K562 (cell line): Measurements from ENCODE around the gene COL4A2. TPM values are rescaled to one million over a fixed set of nuclear protein-coding genes. Genes with fewer than 3 reads are reported as not detected.

Experiments
- ATAC-seq: fragments of 200-7000 bp; cut with Tn5 transposase; 3 replicates; pipeline ENCODE4 v1.9.1; 2020; ENCODE audit warnings: moderate library complexity
- BruUV-seq: library from RNA; stranded (reverse); fragments of 400-500 nt; replicated peaks from 2 replicates; lab custom pipeline; 2021; lab: Mats Ljungman, UMichigan
- CTCF ChIA-PET: fragments of 300-600 bp; formaldehyde crosslinking; extraction: SDS; loops from one replicate; lab custom pipeline; 2021; ENCODE audit warnings: low intra/inter-chr PET ratio; lab: Yijun Ruan, JAX
- POLR2A ChIA-PET: fragments of 300-600, 350-650 bp; sonication (Branson Sonifier 250); formaldehyde crosslinking; extraction: SDS; loops from one replicate; lab custom pipeline; 2021; ENCODE audit warnings: antibody characterized with exemption, inconsistent platforms; lab: Yijun Ruan, JAX
- DNase-seq, 4 experiments: peaks; one replicate each; pipeline versions ENCODE4 v3.0.0 to v3.0.0-alpha.2; 2011 to 2018; ENCODE audit warnings: low spot score in 3 of 4, mixed read lengths in 3 of 4; ENCODE audit errors: extremely low read depth in 1 of 4
- FAIRE-seq: peaks from 2 replicates; lab custom pipeline; 2011; peaks lifted over from hg19 to GRCh38; lab: Jason Lieb, UNC
- H2AFZ ChIP-seq: 2 replicates; pipeline ENCODE4 v1.6.0; 2011; ENCODE audit warnings: low read depth, low read length, control low read depth, inconsistent platforms
- H3K27ac ChIP-seq: fragments of 200-600 bp; 3 replicates; pipeline ENCODE4 v1.8.0; 2011; ENCODE audit warnings: low read depth, mild to moderate bottlenecking, control low read depth, inconsistent platforms, low read length, moderate library complexity, mixed read lengths; ENCODE audit errors: extremely low read depth
- H3K27me3 ChIP-seq, 2 experiments: fragments of 300-600 bp in 1 of 2; 2 replicates in 1 of 2; 3 replicates in 1 of 2; pipeline versions ENCODE4 v1.6.0 to v1.8.0; 2011; ENCODE audit warnings: inconsistent platforms in 2 of 2, low read length in 2 of 2, mild to moderate bottlenecking in 1 of 2, mixed read lengths in 1 of 2, moderate library complexity in 1 of 2; ENCODE audit not compliant: control insufficient read depth in 2 of 2, insufficient read depth in 2 of 2
- H3K36me3 ChIP-seq: fragments of 300-600 bp; 3 replicates; pipeline ENCODE4 v1.8.0; 2011; ENCODE audit warnings: mild to moderate bottlenecking, low read length, inconsistent platforms; ENCODE audit not compliant: control insufficient read depth, insufficient read depth
- H3K4me1 ChIP-seq, 2 experiments: fragments of 200-600 bp in 1 of 2; replicated peaks in 1 of 2; 2 replicates in 1 of 2; 3 replicates in 1 of 2; pipeline versions ENCODE4 v1.5.1 to v1.8.0; 2011; ENCODE audit warnings: inconsistent platforms in 2 of 2, low read length in 2 of 2, mild to moderate bottlenecking in 1 of 2, mixed read lengths in 1 of 2, moderate library complexity in 1 of 2; ENCODE audit not compliant: control insufficient read depth in 2 of 2, insufficient read depth in 2 of 2
- H3K4me2 ChIP-seq: 2 replicates; pipeline ENCODE4 v1.6.1; 2011; ENCODE audit warnings: low read length, control low read depth, inconsistent platforms, mixed read lengths; ENCODE audit not compliant: insufficient read depth
- H3K4me3 ChIP-seq: fragments of 200-600 bp; sonication (generic), shearing (Covaris generic); 2 replicates; pipeline ENCODE4 v1.5.1; 2016; ENCODE audit warnings: control low read depth, inconsistent platforms
- H3K79me2 ChIP-seq: fragments of 200-600 bp; 3 replicates; pipeline ENCODE4 v1.8.0; 2011; ENCODE audit warnings: low read length, inconsistent platforms; ENCODE audit not compliant: control insufficient read depth, insufficient read depth
- H3K9ac ChIP-seq, 2 experiments: 2 replicates each; pipeline versions ENCODE4 v1.6.0 to v1.6.1; 2011; ENCODE audit warnings: low read depth in 2 of 2, low read length in 2 of 2, control low read depth in 1 of 2, inconsistent platforms in 1 of 2, mild to moderate bottlenecking in 1 of 2, mixed read lengths in 1 of 2; ENCODE audit not compliant: insufficient read depth in 1 of 2
- H3K9me1 ChIP-seq: one replicate; pipeline ENCODE4 v1.6.0; 2011; ENCODE audit warnings: inconsistent platforms, mild to moderate bottlenecking, low read length, moderate library complexity; ENCODE audit not compliant: control insufficient read depth, insufficient read depth
- H3K9me3 ChIP-seq: replicated peaks from 2 replicates; pipeline ENCODE4 v1.5.1; 2011; ENCODE audit warnings: low read depth, low read length, inconsistent platforms; ENCODE audit not compliant: control insufficient read depth, insufficient read depth
- H4K20me1 ChIP-seq: replicated peaks from 2 replicates; pipeline ENCODE4 v1.6.1; 2011; ENCODE audit warnings: low read length, inconsistent platforms, mixed read lengths; ENCODE audit not compliant: control insufficient read depth, insufficient read depth
- BRD4 ChIP-seq: fragments of 200-600 bp; sonication (generic); IDR thresholded peaks from 2 replicates; pipeline ENCODE4 v1.6.1; 2017; ENCODE audit warnings: inconsistent platforms
- DEAF1 ChIP-seq: fragments of 450-650 bp; formaldehyde crosslinking; IDR thresholded peaks from 2 replicates; pipeline ENCODE4 v1.4.0; 2020; ENCODE audit warnings: mild to moderate bottlenecking, moderate library complexity
- EZH2 ChIP-seq: IDR thresholded peaks from 2 replicates; pipeline ENCODE4 v1.6.1; 2012; ENCODE audit warnings: low read depth, mild to moderate bottlenecking, inconsistent platforms, low read length, borderline replicate concordance
- KLF16 ChIP-seq: IDR thresholded peaks from 2 replicates; pipeline ENCODE4 v1.6.1; 2016; ENCODE audit warnings: antibody characterized with exemption
- MCM2 ChIP-seq: fragments of 450-650 bp; IDR thresholded peaks from 2 replicates; pipeline ENCODE4 v1.6.1; 2017; ENCODE audit warnings: low read depth, mild to moderate bottlenecking
- XRCC3 ChIP-seq: fragments of 450-650 bp; IDR thresholded peaks from 2 replicates; pipeline ENCODE4 v1.6.1; 2017; ENCODE audit warnings: mild to moderate bottlenecking, moderate library complexity
- ZNF280A ChIP-seq: fragments of 450-650 bp; IDR thresholded peaks from 2 replicates; pipeline ENCODE4 v1.6.1; 2018; ENCODE audit warnings: mild to moderate bottlenecking, low read depth; ENCODE audit not compliant: partially characterized antibody
- ZNF79 ChIP-seq: fragments of 250-450 bp; sonication (Bioruptor Pico); IDR thresholded peaks from 2 replicates; pipeline ENCODE4 v1.4.0; 2020; ENCODE audit warnings: low read depth, mild to moderate bottlenecking, moderate library complexity
- ZSCAN32 ChIP-seq: fragments of 450-650 bp; formaldehyde crosslinking; IDR thresholded peaks from 2 replicates; pipeline ENCODE4 v1.4.0; 2020; ENCODE audit warnings: mild to moderate bottlenecking, moderate library complexity
- WGBS: fragments of 100-300 bp; shearing (Covaris generic); methylation state at CpG from one replicate; pipeline ENCODE4 v1.1.6; 2016; ENCODE audit warnings: low coverage, mixed read lengths; ENCODE audit not compliant: insufficient coverage; ENCODE audit errors: missing lambda C conversion rate; 5-methylcytosine and 5-hydroxymethylcytosine counted together
- in situ Hi-C: fragments of 300-500 bp; cut with MboI; formaldehyde crosslinking; loops from 4 replicates; pipeline ENCODE4 v1.15.0; 2018; ENCODE audit warnings: inconsistent platforms, mixed read lengths
- intact Hi-C: fragments of 100-400 bp; cut with micrococcal nuclease; formaldehyde crosslinking; loops from 2 replicates; pipeline ENCODE4 v1.14.2; 2022
- polyA plus RNA-seq, 8 experiments: library from polyadenylated mRNA; depleted of rRNA in 4 of 8; stranded (reverse) in 5 of 8; unstranded in 3 of 8; fragments of >200 nt; fragmentation: Nextera tagmentation in 2 of 8; fragmentation: Illumina TruSeq in 1 of 8; extraction: Ambion mirVana in 2 of 8; extraction: Trizol in 1 of 8; gene quantifications; 2 replicates each; pipeline versions ENCODE4 v1.2.1 to v1.2.3, GENCODE V29; 2011 to 2014; ENCODE audit warnings: inconsistent platforms in 1 of 8, missing spikeins in 1 of 8
- total RNA-seq, 7 experiments: library from RNA; depleted of rRNA in 6 of 7; stranded (reverse); fragments of >200 nt in 6 of 7; fragmentation: Illumina TruSeq in 2 of 7; extraction: Trizol in 2 of 7; gene quantifications; 2 replicates each; pipeline versions ENCODE4 v1.2.1 to v1.2.3, GENCODE V29; 2011 to 2021; ENCODE audit warnings: low replicate concordance in 1 of 7
- TF ChIP-seq, protein P1 (sequence below): fragments of 450-650 bp; IDR thresholded peaks from 2 replicates; pipeline ENCODE4 v1.6.1; 2016
- TF ChIP-seq, protein P2 (sequence below): fragments of 250-450 bp; sonication (Bioruptor Pico); IDR thresholded peaks from 2 replicates; pipeline ENCODE4 v1.8.0; 2021; ENCODE audit warnings: moderate library complexity, mild to moderate bottlenecking, inconsistent platforms

Gene COL4A2
- total and polyA plus RNA-seq, 9 of the 15 experiments (the other 6 are each of a cell fraction or from before 2014, with no cell fraction given) = 0.13 to 15.2 (median 8.1) TPM

GRCh38 chr13:110436276-110436675, 129.2 kb downstream of the COL4A2 start:
- ATAC-seq (no peak), FAIRE-seq (no peak), DNase-seq (no peak)
- no peak overlapping the region for H3K4me3 ChIP-seq
- whole genome bisulfite sequencing = 2% methylated on average over 9 of the region's 9 CpGs
- no peaks in the 10 kb centered on the region for H3K9me1 ChIP-seq
- BruUV-seq = no TSS peak
- ChIA-PET POLR2A (no interaction called here), CTCF (no interaction called here)
- no peak overlapping the region for H3K27ac ChIP-seq
- no peak overlapping the region for H3K9ac ChIP-seq
- no peak overlapping the region for H2AFZ ChIP-seq
- H3K36me3 ChIP-seq = no peaks in the 10 kb centered on the region
- peaks cover 31 to 62% of the 10 kb centered on the region in 2 experiments for H3K27me3 ChIP-seq
- no peak overlapping the region for H3K4me2 ChIP-seq
- H4K20me1 ChIP-seq = no peaks in the 10 kb centered on the region
- intact Hi-C loops = no loop called here
- TF ChIP-seq MCM2 (no peak), ZNF79 (CRISPR knock-in tag) (no peak), XRCC3 (no peak), BRD4 (no peak), ZSCAN32 (CRISPR knock-in tag) (no peak), KLF16 (no peak)
- TF ChIP-seq, all 486 proteins: peak for 0
- peaks cover 0 to 6% of the 10 kb centered on the region in 2 experiments; a peak in 1 of 5 replicates for H3K4me1 ChIP-seq
- H3K79me2 ChIP-seq = no peaks in the 10 kb centered on the region
- H3K9me3 ChIP-seq = no peaks in the 10 kb centered on the region
- in situ Hi-C loops = no loop called here

- Histone ChIP-seq H3K9me1 (no peaks in the 10 kb centered on the region), H2AFZ (no peak overlapping the region), H3K27ac (no peak overlapping the region), H3K9ac (no peak overlapping the region), H3K9me3 (no peaks in the 10 kb centered on the region), H3K36me3 (no peaks in the 10 kb centered on the region), H3K4me1 (peaks cover 0 to 6% of the 10 kb centered on the region in 2 experiments; a peak in 1 of 5 replicates), H3K4me3 (no peak overlapping the region), H3K79me2 (no peaks in the 10 kb centered on the region), H4K20me1 (no peaks in the 10 kb centered on the region), H3K27me3 (peaks cover 32 to 58% of the 10 kb centered on the region in 2 experiments), H3K4me2 (no peak overlapping the region)
- 0% methylated on average over 14 of the region's 16 CpGs for WGBS
- ATAC-seq = no peak
- no peak for DNase-seq
- ChIA-PET CTCF (no interaction called here), POLR2A (no interaction called here)
- intact Hi-C loops = no loop called here
- FAIRE-seq = no peak
- BruUV-seq = no TSS peak
- in situ Hi-C loops = no loop called here
- TF ChIP-seq, protein P1, sequence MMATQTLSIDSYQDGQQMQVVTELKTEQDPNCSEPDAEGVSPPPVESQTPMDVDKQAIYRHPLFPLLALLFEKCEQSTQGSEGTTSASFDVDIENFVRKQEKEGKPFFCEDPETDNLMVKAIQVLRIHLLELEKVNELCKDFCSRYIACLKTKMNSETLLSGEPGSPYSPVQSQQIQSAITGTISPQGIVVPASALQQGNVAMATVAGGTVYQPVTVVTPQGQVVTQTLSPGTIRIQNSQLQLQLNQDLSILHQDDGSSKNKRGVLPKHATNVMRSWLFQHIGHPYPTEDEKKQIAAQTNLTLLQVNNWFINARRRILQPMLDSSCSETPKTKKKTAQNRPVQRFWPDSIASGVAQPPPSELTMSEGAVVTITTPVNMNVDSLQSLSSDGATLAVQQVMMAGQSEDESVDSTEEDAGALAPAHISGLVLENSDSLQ = no peak
- TF ChIP-seq EZH2 (no peak), ZNF280A (no peak), DEAF1 (no peak)
- TF ChIP-seq, protein P2, sequence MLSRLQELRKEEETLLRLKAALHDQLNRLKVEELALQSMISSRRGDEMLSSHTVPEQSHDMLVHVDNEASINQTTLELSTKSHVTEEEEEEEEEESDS (CRISPR knock-in tag) = no peak
These were observed 129.8 kb downstream of the COL4A2 start for GRCh38 chr13:110436786-110437370.
